A549 (cell line): ENCODE data around the gene TUBA8.

Experiments
- CBX8 ChIP-seq: fragments of 200-600 bp; sonication (generic); IDR thresholded peaks from 2 replicates; pipeline ENCODE4 v1.6.1; 2016
- EP300 ChIP-seq, 2 experiments: fragments of >200 bp; sonication (Bioruptor Twin); formaldehyde crosslinking; IDR thresholded peaks; 2 replicates in 1 of 2; 3 replicates in 1 of 2; pipeline ENCODE4 v1.6.1; 2016 to 2017
- MAFK ChIP-seq: fragments of 450-650 bp; IDR thresholded peaks from 2 replicates; pipeline ENCODE4 v1.6.1; 2014; ENCODE audit not compliant: partially characterized antibody
- TF ChIP-seq, protein P1 (sequence below): fragments of >200 bp; sonication (Bioruptor Twin); formaldehyde crosslinking; IDR thresholded peaks from 3 replicates; pipeline ENCODE4 v1.5.1; 2016

DNA sequence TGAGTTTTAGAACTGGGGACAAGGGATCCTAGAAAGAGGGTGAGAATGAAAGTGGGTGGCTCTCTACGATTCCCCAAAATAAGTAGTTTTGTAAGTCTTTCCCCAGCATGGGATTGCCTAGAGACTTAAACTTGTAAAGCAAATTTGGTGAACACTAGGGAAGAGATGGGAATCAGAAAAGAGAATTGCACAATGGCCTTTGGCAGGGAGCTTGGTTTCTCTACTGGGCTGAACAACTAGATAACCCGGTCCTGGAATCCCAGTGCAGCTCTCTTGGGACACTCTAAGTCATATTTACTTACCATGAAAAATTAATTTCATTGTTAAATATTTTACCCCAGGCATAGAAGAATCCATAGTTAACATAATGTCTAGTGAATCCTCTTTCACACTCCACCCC is 22.8 kb downstream of the TUBA8 start:
- TF ChIP-seq, protein P1, sequence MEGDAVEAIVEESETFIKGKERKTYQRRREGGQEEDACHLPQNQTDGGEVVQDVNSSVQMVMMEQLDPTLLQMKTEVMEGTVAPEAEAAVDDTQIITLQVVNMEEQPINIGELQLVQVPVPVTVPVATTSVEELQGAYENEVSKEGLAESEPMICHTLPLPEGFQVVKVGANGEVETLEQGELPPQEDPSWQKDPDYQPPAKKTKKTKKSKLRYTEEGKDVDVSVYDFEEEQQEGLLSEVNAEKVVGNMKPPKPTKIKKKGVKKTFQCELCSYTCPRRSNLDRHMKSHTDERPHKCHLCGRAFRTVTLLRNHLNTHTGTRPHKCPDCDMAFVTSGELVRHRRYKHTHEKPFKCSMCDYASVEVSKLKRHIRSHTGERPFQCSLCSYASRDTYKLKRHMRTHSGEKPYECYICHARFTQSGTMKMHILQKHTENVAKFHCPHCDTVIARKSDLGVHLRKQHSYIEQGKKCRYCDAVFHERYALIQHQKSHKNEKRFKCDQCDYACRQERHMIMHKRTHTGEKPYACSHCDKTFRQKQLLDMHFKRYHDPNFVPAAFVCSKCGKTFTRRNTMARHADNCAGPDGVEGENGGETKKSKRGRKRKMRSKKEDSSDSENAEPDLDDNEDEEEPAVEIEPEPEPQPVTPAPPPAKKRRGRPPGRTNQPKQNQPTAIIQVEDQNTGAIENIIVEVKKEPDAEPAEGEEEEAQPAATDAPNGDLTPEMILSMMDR: no peak
- TF ChIP-seq CBX8: no peak
- TF ChIP-seq EP300 (IDR thresholded peaks at IDR 0.05): no peak
- TF ChIP-seq MAFK: no peak
